Testis (tissue), 2 donors: ENCODE results near the gene RASGEF1B.

Experiments used
- POLR2A ChIP-seq: fragments of 450-650 bp; IDR thresholded peaks from one replicate; pipeline ENCODE4 v1.6.1; 2017; ENCODE audit warnings: antibody characterized with exemption, mild to moderate bottlenecking, moderate library complexity
- TF ChIP-seq, protein P1 (sequence below), 3 experiments: fragments of 450-650 bp in 2 of 3; fragments of 200-600 bp in 1 of 3; sonication (generic) in 1 of 3; IDR thresholded peaks; one replicate each; pipeline ENCODE4 v1.5.1; 2016 to 2019; ENCODE audit warnings: antibody characterized with exemption in 3 of 3, mild to moderate bottlenecking in 2 of 3, moderate library complexity in 1 of 3

- TF ChIP-seq, protein P1, sequence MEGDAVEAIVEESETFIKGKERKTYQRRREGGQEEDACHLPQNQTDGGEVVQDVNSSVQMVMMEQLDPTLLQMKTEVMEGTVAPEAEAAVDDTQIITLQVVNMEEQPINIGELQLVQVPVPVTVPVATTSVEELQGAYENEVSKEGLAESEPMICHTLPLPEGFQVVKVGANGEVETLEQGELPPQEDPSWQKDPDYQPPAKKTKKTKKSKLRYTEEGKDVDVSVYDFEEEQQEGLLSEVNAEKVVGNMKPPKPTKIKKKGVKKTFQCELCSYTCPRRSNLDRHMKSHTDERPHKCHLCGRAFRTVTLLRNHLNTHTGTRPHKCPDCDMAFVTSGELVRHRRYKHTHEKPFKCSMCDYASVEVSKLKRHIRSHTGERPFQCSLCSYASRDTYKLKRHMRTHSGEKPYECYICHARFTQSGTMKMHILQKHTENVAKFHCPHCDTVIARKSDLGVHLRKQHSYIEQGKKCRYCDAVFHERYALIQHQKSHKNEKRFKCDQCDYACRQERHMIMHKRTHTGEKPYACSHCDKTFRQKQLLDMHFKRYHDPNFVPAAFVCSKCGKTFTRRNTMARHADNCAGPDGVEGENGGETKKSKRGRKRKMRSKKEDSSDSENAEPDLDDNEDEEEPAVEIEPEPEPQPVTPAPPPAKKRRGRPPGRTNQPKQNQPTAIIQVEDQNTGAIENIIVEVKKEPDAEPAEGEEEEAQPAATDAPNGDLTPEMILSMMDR (IDR thresholded peaks at IDR 0.05): no peak
- no peak for TF ChIP-seq POLR2A
These were observed 35.0 kb upstream of the RASGEF1B start for GRCh38 chr4:81506731-81507130.
